B cell (primary cell): ENCODE data around the gene EXOC4. TPM values are rescaled to one million over a fixed set of nuclear protein-coding genes. Genes with fewer than 3 reads are reported as not detected.

Experiments used
- ATAC-seq: fragments of 200-7000 bp; cut with Tn5 transposase; one replicate; pipeline ENCODE4 v1.10.0; 2021; ENCODE audit warnings: low read depth, mild to moderate bottlenecking, moderate number of reproducible peaks, moderate library complexity
- CTCF ChIA-PET: fragments of 350-600 bp; sonication (Branson Sonifier 250); formaldehyde crosslinking; loops from one replicate; lab custom pipeline; 2021; ENCODE audit warnings: antibody characterized with exemption, inconsistent platforms; lab: Charles Lee
- POLR2A ChIA-PET: fragments of 350-600 bp; sonication (Branson Sonifier 250); formaldehyde crosslinking; loops from one replicate; lab custom pipeline; 2021; ENCODE audit warnings: antibody characterized with exemption; lab: Charles Lee
- DNase-seq: peaks from one replicate; pipeline ENCODE4 v3.0.0; 2013
- H2AFZ ChIP-seq: 2 replicates; pipeline ENCODE4 v1.6.1; 2012; ENCODE audit warnings: mild to moderate bottlenecking, low read depth, low read length; ENCODE audit not compliant: insufficient read depth, poor library complexity, severe bottlenecking
- H3K27ac ChIP-seq, 2 donors: 1 replicate in 1 of 2; 2 replicates in 1 of 2; pipeline ENCODE4 v1.5.1; 2012 to 2013; ENCODE audit warnings: low read length in 2 of 2, mild to moderate bottlenecking in 2 of 2, moderate library complexity in 1 of 2
- H3K27me3 ChIP-seq, 4 experiments: fragments of 200-600 bp in 1 of 4; sonication (generic) in 1 of 4; replicated peaks in 1 of 4; 1 replicate in 2 of 4; 2 replicates in 2 of 4; pipeline versions ENCODE4 v1.6.1 to v1.7.0; 2013 to 2016; ENCODE audit warnings: low read length in 3 of 4, mild to moderate bottlenecking in 2 of 4, mixed read lengths in 1 of 4, moderate library complexity in 1 of 4; ENCODE audit not compliant: insufficient read depth in 4 of 4, control insufficient read depth in 3 of 4; ENCODE audit errors: control extremely low read depth in 1 of 4
- H3K36me3 ChIP-seq, 2 experiments: replicated peaks in 1 of 2; 1 replicate in 1 of 2; 2 replicates in 1 of 2; pipeline versions ENCODE4 v1.6.1 to v1.7.1; 2013; ENCODE audit warnings: low read length in 1 of 2; ENCODE audit not compliant: insufficient read depth in 2 of 2, control insufficient read depth in 1 of 2; ENCODE audit errors: control extremely low read depth in 1 of 2, extremely low read depth in 1 of 2
- H3K4me1 ChIP-seq, 2 donors: fragments of 200-600 bp in 1 of 2; sonication (generic) in 1 of 2; 1 replicate in 1 of 2; 2 replicates in 1 of 2; pipeline versions ENCODE4 v1.5.1 to v1.6.1; 2013 to 2017; ENCODE audit warnings: low read length in 2 of 2; ENCODE audit not compliant: control insufficient read depth in 2 of 2, insufficient read depth in 2 of 2
- H3K4me2 ChIP-seq: replicated peaks from 2 replicates; pipeline ENCODE3; 2012; ENCODE audit warnings: mild to moderate bottlenecking, low read depth, low read length; ENCODE audit not compliant: poor library complexity, severe bottlenecking
- H3K4me3 ChIP-seq, 5 experiments: fragments of 200-600 bp in 1 of 5; sonication (generic) in 1 of 5; 1 replicate in 3 of 5; 2 replicates in 2 of 5; pipeline versions ENCODE4 v1.5.1 to v1.7.0; 2011 to 2016; ENCODE audit warnings: low read length in 4 of 5, mild to moderate bottlenecking in 4 of 5, low read depth in 2 of 5, control low read depth in 1 of 5, moderate library complexity in 1 of 5; ENCODE audit not compliant: insufficient read depth in 1 of 5; ENCODE audit errors: control extremely low read depth in 1 of 5, extremely low read depth in 1 of 5
- H3K79me2 ChIP-seq: fragments of 200-600 bp; sonication (generic); one replicate; pipeline ENCODE4 v1.6.0; 2016; ENCODE audit warnings: low read length; ENCODE audit not compliant: control insufficient read depth, insufficient read depth
- H3K9ac ChIP-seq: fragments of 200-600 bp; sonication (generic); 2 replicates; pipeline ENCODE4 v1.6.1; 2017; ENCODE audit warnings: mild to moderate bottlenecking, low read length, moderate library complexity
- H3K9me3 ChIP-seq, 3 donors: one replicate each; pipeline versions ENCODE4 v1.6.1 to v1.7.1; 2013; ENCODE audit warnings: low read length in 2 of 3; ENCODE audit not compliant: control insufficient read depth in 2 of 3, insufficient read depth in 1 of 3; ENCODE audit errors: control extremely low read depth in 1 of 3
- H4K20me1 ChIP-seq: 2 replicates; pipeline ENCODE4 v1.6.0; 2012; ENCODE audit warnings: mild to moderate bottlenecking, low read length; ENCODE audit not compliant: insufficient read depth, control insufficient read depth, poor library complexity, severe bottlenecking
- H3K27ac Mint-ChIP-seq: one replicate; pipeline ENCODE4 v1.8.0; 2021; ENCODE audit warnings: mixed read lengths
- H3K27me3 Mint-ChIP-seq: one replicate; pipeline ENCODE4 v1.8.0; 2021; ENCODE audit warnings: mixed read lengths
- H3K4me1 Mint-ChIP-seq: one replicate; pipeline ENCODE4 v1.8.0; 2021; ENCODE audit warnings: mixed read lengths
- H3K4me3 Mint-ChIP-seq: one replicate; pipeline ENCODE4 v1.8.0; 2021; ENCODE audit warnings: mixed read lengths
- H3K9me3 Mint-ChIP-seq: one replicate; pipeline ENCODE4 v1.8.0; 2022; ENCODE audit warnings: mixed read lengths; ENCODE audit not compliant: insufficient read depth
- CTCF ChIP-seq: fragments of 200-600 bp; IDR thresholded peaks from one replicate; pipeline ENCODE4 v1.8.0; 2022; ENCODE audit warnings: antibody characterized with exemption, mild to moderate bottlenecking
- EZH2 ChIP-seq: IDR thresholded peaks from 2 replicates; pipeline ENCODE4 v1.6.1; 2012; ENCODE audit warnings: borderline replicate concordance, low read depth, mild to moderate bottlenecking, moderate library complexity, low read length; ENCODE audit not compliant: insufficient read depth, poor library complexity, severe bottlenecking
- WGBS: methylation state at CpG from one replicate; pipeline ENCODE4 v1.1.5; 2013; ENCODE audit warnings: missing lambda C conversion rate; ENCODE audit not compliant: insufficient coverage; 5-methylcytosine and 5-hydroxymethylcytosine counted together
- intact Hi-C: fragments of 100-400 bp; cut with micrococcal nuclease; formaldehyde crosslinking; loops from one replicate; pipeline ENCODE4 v1.10.0; 2022
- polyA plus RNA-seq: library from polyadenylated mRNA; depleted of rRNA; stranded (reverse); fragments of >200 nt; gene quantifications from 2 replicates; pipeline ENCODE4 v1.2.3, GENCODE V29; 2012
- total RNA-seq, 2 donors: library from RNA; stranded (reverse); fragments of 120-200 nt in 1 of 2; gene quantifications; 1 replicate in 1 of 2; 2 replicates in 1 of 2; pipeline versions ENCODE4 v1.2.3 to v1.2.4, GENCODE V29; 2013 to 2022

The EXOC4 gene
- total and polyA plus RNA-seq, 2 donors (not counting 1 experiment from before 2014, with no cell fraction given): 16.7 to 135 TPM

GRCh38 chr7:133654547-133654946 is 401.7 kb downstream of the EXOC4 start:
- no peak for TF ChIP-seq EZH2
- TF ChIP-seq CTCF: no peak
- Histone ChIP-seq H3K27me3 (no peaks in the 10 kb centered on the region), H3K4me2 (no peak overlapping the region), H2AFZ (no peak overlapping the region), H3K36me3 (no peaks in the 10 kb centered on the region), H3K27ac (no peak overlapping the region), H3K9ac (no peak overlapping the region), H3K79me2 (no peaks in the 10 kb centered on the region), H3K4me1 (no peaks in the 10 kb centered on the region), H3K9me3 (no peaks in the 10 kb centered on the region), H4K20me1 (no peaks in the 10 kb centered on the region), H3K4me3 (no peak overlapping the region)
- whole genome bisulfite sequencing: no CpG with 5 or more reads among the region's 4 CpGs
- ATAC-seq: no peak
- CTCF ChIA-PET: no interaction called here
- Mint-ChIP-seq H3K27me3 (no peaks in the 10 kb centered on the region), H3K4me3 (no peak overlapping the region), H3K4me1 (no peaks in the 10 kb centered on the region), H3K9me3 (no peaks in the 10 kb centered on the region), H3K27ac (no peak overlapping the region)
- POLR2A ChIA-PET: no interaction called here
- DNase-seq: no peak
- intact Hi-C loops: no loop called here

DNA sequence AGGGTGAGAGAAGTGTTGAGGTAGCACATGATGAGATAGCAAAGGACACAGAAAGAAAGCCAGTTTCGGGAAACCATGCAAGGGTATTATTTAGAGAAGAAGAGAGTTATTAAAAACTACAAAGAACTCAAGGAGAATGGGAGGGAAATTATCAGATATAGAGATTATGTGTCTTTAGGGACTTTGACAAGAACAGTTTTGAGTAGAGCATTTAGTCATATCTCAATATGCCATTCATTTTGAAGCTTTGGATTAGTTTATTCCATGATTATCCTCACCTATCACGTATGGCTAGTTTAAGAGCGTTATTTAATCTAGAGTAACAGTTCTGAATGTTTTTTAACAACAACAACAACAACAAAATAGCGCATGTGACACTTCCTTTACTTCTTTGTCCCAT is 409.4 kb downstream of the EXOC4 start:
- Histone ChIP-seq H2AFZ (no peak overlapping the region), H3K9ac (no peak overlapping the region), H4K20me1 (no peaks in the 10 kb centered on the region), H3K4me3 (no peak overlapping the region), H3K4me2 (no peak overlapping the region), H3K36me3 (peaks cover 0 to 2% of the 10 kb centered on the region in 2 experiments), H3K4me1 (no peaks in the 10 kb centered on the region), H3K27ac (no peak overlapping the region), H3K9me3 (no peaks in the 10 kb centered on the region), H3K79me2 (no peaks in the 10 kb centered on the region), H3K27me3 (no peaks in the 10 kb centered on the region)
- intact Hi-C loops: no loop called here
- TF ChIP-seq CTCF: no peak
- TF ChIP-seq EZH2: no peak
- Mint-ChIP-seq H3K4me1 (no peaks in the 10 kb centered on the region), H3K27me3 (no peaks in the 10 kb centered on the region), H3K9me3 (no peaks in the 10 kb centered on the region), H3K4me3 (no peak overlapping the region), H3K27ac (no peak overlapping the region)
- CTCF ChIA-PET: no interaction called here
- no peak for ATAC-seq
- POLR2A ChIA-PET: no interaction called here
- no CpG with 5 or more reads among the region's 4 CpGs for WGBS
- no peak for DNase-seq
